Muscle layer of colon (tissue), 2 donors: ENCODE data around the gene TEX14.

Source experiments
- H3K27ac ChIP-seq: one replicate; pipeline ENCODE4 v1.7.0; 2013; ENCODE audit warnings: low read depth, mild to moderate bottlenecking, low read length, moderate library complexity
- H3K27me3 ChIP-seq, 2 donors: one replicate each; pipeline ENCODE4 v1.7.0; 2013; ENCODE audit warnings: low read length in 2 of 2, mild to moderate bottlenecking in 2 of 2; ENCODE audit not compliant: insufficient read depth in 2 of 2, control insufficient read depth in 1 of 2
- H3K36me3 ChIP-seq: one replicate; pipeline ENCODE4 v1.7.0; 2013; ENCODE audit warnings: mild to moderate bottlenecking, low read length; ENCODE audit not compliant: insufficient read depth
- H3K4me1 ChIP-seq: one replicate; pipeline ENCODE4 v1.7.0; 2013; ENCODE audit warnings: mild to moderate bottlenecking, low read length; ENCODE audit not compliant: insufficient read depth
- H3K4me3 ChIP-seq, 2 donors: one replicate each; pipeline ENCODE4 v1.7.0; 2013; ENCODE audit warnings: low read length in 2 of 2, low read depth in 1 of 2, mild to moderate bottlenecking in 1 of 2, moderate library complexity in 1 of 2
- H3K9ac ChIP-seq: one replicate; pipeline ENCODE4 v1.7.0; 2013; ENCODE audit warnings: low read length
- H3K9me3 ChIP-seq: one replicate; pipeline ENCODE4 v1.7.0; 2013; ENCODE audit warnings: mild to moderate bottlenecking, low read length
- donor health status: abdominal sarcoma.
- donor health status: Adenocarcinoma of cecum.

TEX14 gene

DNA sequence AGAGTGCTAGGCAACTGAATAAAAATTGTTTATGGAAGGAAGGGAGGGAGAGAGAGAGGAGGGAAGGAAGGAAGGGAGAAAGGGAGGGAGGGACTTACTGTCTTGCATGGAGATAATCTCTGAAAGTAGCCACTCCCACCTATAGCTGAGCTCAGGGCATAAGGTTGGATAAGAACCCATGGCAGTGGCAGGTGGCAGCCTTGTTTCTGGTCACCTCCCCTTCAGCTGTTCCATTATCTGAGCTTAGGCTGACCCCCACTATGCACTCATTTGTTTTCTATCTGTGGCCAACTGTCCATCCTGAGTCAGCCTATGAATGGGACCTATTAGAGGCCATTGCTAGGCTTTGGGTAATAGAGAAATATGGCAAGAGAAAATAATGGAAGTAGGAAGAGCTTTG is 152.1 kb downstream of the TEX14 start:
- Histone ChIP-seq H3K4me3 (no peak overlapping the region), H3K27ac (no peak overlapping the region), H3K36me3 (no peaks in the 10 kb centered on the region), H3K4me1 (no peaks in the 10 kb centered on the region), H3K9ac (no peak overlapping the region), H3K27me3 (no peaks in the 10 kb centered on the region), H3K9me3 (no peaks in the 10 kb centered on the region)

GRCh38 chr17:58538811-58539409 is 152.9 kb downstream of the TEX14 start:
- H3K4me1 ChIP-seq, result no peaks in the 10 kb centered on the region
- no peaks in the 10 kb centered on the region for H3K9me3 ChIP-seq
- no peak overlapping the region for H3K27ac ChIP-seq
- no peak overlapping the region for H3K9ac ChIP-seq
- no peaks in the 10 kb centered on the region for H3K36me3 ChIP-seq
- H3K4me3 ChIP-seq, result no peak overlapping the region
- no peaks in the 10 kb centered on the region for H3K27me3 ChIP-seq

GRCh38 chr17:58537266-58537665 is 154.6 kb downstream of the TEX14 start:
- H3K27ac ChIP-seq, result no peak overlapping the region

GRCh38 chr17:58536542-58536941 is 155.3 kb downstream of the TEX14 start:
- H3K4me3 ChIP-seq, result no peak overlapping the region
- H3K9me3 ChIP-seq, result no peaks in the 10 kb centered on the region
- no peaks in the 10 kb centered on the region for H3K36me3 ChIP-seq
- H3K4me1 ChIP-seq, result peaks cover 7% of the 10 kb centered on the region
- no peak overlapping the region for H3K27ac ChIP-seq
- H3K27me3 ChIP-seq, result no peaks in the 10 kb centered on the region
- no peak overlapping the region for H3K9ac ChIP-seq

More at GRCh38 chr17:58537266-58537665, 154.6 kb downstream of the TEX14 start:
- Histone ChIP-seq H3K4me3 (no peak overlapping the region), H3K9ac (no peak overlapping the region), H3K4me1 (peaks cover 5% of the 10 kb centered on the region), H3K27me3 (no peaks in the 10 kb centered on the region), H3K36me3 (no peaks in the 10 kb centered on the region), H3K9me3 (no peaks in the 10 kb centered on the region)

GRCh38 chr17:58535431-58535830 is 156.4 kb downstream of the TEX14 start:
- H3K4me3 ChIP-seq, result no peak overlapping the region
- no peaks in the 10 kb centered on the region for H3K9me3 ChIP-seq
- no peaks in the 10 kb centered on the region for H3K36me3 ChIP-seq
- H3K4me1 ChIP-seq, result peaks cover 7% of the 10 kb centered on the region
- H3K27ac ChIP-seq, result no peak overlapping the region
- H3K27me3 ChIP-seq, result no peaks in the 10 kb centered on the region
- no peak overlapping the region for H3K9ac ChIP-seq

- no peak overlapping the region for H3K9ac ChIP-seq
- no peaks in the 10 kb centered on the region for H3K27me3 ChIP-seq
- peaks cover 7% of the 10 kb centered on the region for H3K4me1 ChIP-seq
- no peaks in the 10 kb centered on the region for H3K36me3 ChIP-seq
- H3K9me3 ChIP-seq, result no peaks in the 10 kb centered on the region
- no peak overlapping the region for H3K4me3 ChIP-seq
- H3K27ac ChIP-seq, result no peak overlapping the region
These were observed 156.9 kb downstream of the TEX14 start for GRCh38 chr17:58534901-58535421.

DNA sequence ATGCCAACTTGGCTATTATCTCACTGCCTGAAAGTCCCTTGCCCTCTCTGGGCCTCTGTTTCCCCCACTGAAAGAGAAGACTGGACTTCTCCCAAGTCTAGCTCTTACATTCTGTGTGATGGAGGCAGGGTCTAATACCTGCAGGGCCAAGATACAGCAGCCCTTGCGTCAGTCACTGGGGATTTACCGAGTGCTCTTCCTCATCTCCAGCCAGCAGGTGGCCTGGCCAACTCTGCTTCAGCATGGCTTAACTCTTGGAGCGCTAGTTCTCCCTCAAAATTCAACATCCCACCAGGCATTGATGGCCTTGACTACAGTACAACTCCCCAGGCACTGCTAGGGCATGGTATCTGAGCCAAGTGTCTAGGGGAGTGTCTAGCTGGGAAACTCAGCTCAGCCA is 157.5 kb downstream of the TEX14 start:
- no peaks in the 10 kb centered on the region for H3K36me3 ChIP-seq
- no peaks in the 10 kb centered on the region for H3K27me3 ChIP-seq
- H3K27ac ChIP-seq, result no peak overlapping the region
- H3K4me3 ChIP-seq, result no peak overlapping the region
- no peaks in the 10 kb centered on the region for H3K9me3 ChIP-seq
- peaks cover 7% of the 10 kb centered on the region for H3K4me1 ChIP-seq
- no peak overlapping the region for H3K9ac ChIP-seq

- no peaks in the 10 kb centered on the region for H3K9me3 ChIP-seq
- H3K27ac ChIP-seq, result no peak overlapping the region
- H3K9ac ChIP-seq, result no peak overlapping the region
- peaks cover 7% of the 10 kb centered on the region for H3K4me1 ChIP-seq
- H3K27me3 ChIP-seq, result no peaks in the 10 kb centered on the region
- no peak overlapping the region for H3K4me3 ChIP-seq
- H3K36me3 ChIP-seq, result no peaks in the 10 kb centered on the region
These were observed 158.1 kb downstream of the TEX14 start for GRCh38 chr17:58533616-58534188.

DNA sequence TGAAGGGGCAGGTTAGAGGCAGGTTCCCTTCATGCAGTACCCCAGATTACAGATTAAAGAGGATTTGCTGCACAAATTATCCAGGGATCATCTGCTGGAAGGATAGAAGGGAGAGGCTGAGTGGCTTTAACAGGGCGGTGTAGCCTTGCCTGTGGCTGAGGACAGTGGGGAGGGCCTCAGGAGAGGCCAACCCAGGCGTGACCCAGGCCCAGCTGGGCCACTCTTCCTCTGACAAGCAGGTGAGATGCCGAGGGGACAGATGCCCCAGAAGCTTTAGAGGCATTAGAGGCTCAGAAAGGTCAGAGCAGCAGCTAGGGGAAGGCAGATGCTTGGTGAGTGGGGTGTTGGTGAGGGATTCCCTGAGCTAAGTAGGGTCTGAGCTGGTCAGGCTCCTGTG is 159.3 kb downstream of the TEX14 start:
- H3K27me3 ChIP-seq, result no peaks in the 10 kb centered on the region
- no peaks in the 10 kb centered on the region for H3K9me3 ChIP-seq
- H3K4me3 ChIP-seq, result peak overlapping the region in 1 of 2 donors; percentile 57
- H3K4me1 ChIP-seq, result peaks cover 7% of the 10 kb centered on the region
- no peaks in the 10 kb centered on the region for H3K36me3 ChIP-seq
- H3K9ac ChIP-seq, result peak overlapping the region; percentile 13
- H3K27ac ChIP-seq, result no peak overlapping the region

GRCh38 chr17:58531661-58532554 is 159.9 kb downstream of the TEX14 start:
- H3K27me3 ChIP-seq, result no peaks in the 10 kb centered on the region

DNA sequence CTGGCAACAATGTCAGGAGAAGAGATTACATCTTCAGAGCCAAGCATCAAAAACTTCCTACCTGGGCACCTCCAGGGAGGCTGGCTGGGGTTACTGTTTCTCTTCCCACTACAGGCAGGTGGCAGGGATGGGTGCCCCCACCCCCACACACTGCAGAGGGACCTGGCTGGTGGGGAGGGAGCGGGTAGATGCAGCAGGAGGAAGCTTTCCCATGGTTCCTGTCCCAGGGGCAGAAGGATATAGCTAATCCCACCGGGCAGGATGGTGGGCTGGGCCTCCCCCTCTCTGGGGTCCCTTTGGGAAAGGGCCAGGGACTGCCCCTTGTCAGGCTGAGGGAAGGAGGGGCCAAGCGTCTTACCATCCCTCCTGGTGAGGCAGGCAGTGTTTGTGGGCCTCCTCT is 160.7 kb downstream of the TEX14 start:
- Histone ChIP-seq H3K9me3 (no peaks in the 10 kb centered on the region), H3K4me3 (peak overlapping the region in 1 of 2 donors; percentile 52), H3K27ac (no peak overlapping the region), H3K27me3 (no peaks in the 10 kb centered on the region), H3K36me3 (no peaks in the 10 kb centered on the region), H3K9ac (no peak overlapping the region), H3K4me1 (peaks cover 7% of the 10 kb centered on the region)

More at GRCh38 chr17:58531661-58532554, 159.9 kb downstream of the TEX14 start:
- Histone ChIP-seq H3K9ac (peak overlapping the region; percentile 13), H3K36me3 (no peaks in the 10 kb centered on the region), H3K27ac (no peak overlapping the region), H3K4me1 (peaks cover 7% of the 10 kb centered on the region), H3K4me3 (peak overlapping the region; percentile 29 to 57), H3K9me3 (no peaks in the 10 kb centered on the region)
